Upper lobe of left lung (tissue), 6 donors: Measurements from ENCODE around the gene PRKG1. TPM values are rescaled to one million over a fixed set of nuclear protein-coding genes. Genes with fewer than 3 reads are reported as not detected.

Experiments used
- ATAC-seq, 2 donors: fragments of 200-7000 bp; cut with Tn5 transposase; one replicate each; pipeline ENCODE4 v1.9.1; 2022; ENCODE audit warnings: mild to moderate bottlenecking in 2 of 2, moderate library complexity in 2 of 2; ENCODE audit not compliant: low FRiP score in 2 of 2
- DNase-seq, 2 donors: peaks; one replicate each; pipeline ENCODE4 v3.0.0-alpha.2; 2019 to 2020
- H3K27ac ChIP-seq, 4 donors: fragments of 200-600 bp; sonication (generic); one replicate each; pipeline ENCODE4 v1.5.1; 2016 to 2019
- H3K27me3 ChIP-seq, 4 donors: fragments of 200-600 bp; sonication (generic); one replicate each; pipeline ENCODE4 v1.5.1; 2017 to 2019
- H3K36me3 ChIP-seq, 4 donors: fragments of 200-600 bp; sonication (generic); one replicate each; pipeline ENCODE4 v1.5.1; 2016 to 2019
- H3K4me1 ChIP-seq, 4 donors: fragments of 200-600 bp; sonication (generic); one replicate each; pipeline ENCODE4 v1.5.1; 2018 to 2019
- H3K4me3 ChIP-seq, 4 donors: fragments of 200-600 bp; sonication (generic); one replicate each; pipeline ENCODE4 v1.5.1; 2017 to 2019; ENCODE audit warnings: mild to moderate bottlenecking in 2 of 4, moderate library complexity in 1 of 4
- H3K9me3 ChIP-seq, 4 donors: fragments of 200-600 bp; sonication (generic); one replicate each; pipeline ENCODE4 v1.5.1; 2018 to 2019
- CTCF ChIP-seq, 6 experiments: fragments of 450-650 bp in 4 of 6; fragments of 200-600 bp in 2 of 6; sonication (generic) in 2 of 6; IDR thresholded peaks; one replicate each; pipeline ENCODE4 v1.5.1; 2016 to 2019; ENCODE audit warnings: antibody characterized with exemption in 6 of 6
- EP300 ChIP-seq, 4 donors: sonication (generic); formaldehyde crosslinking; IDR thresholded peaks; one replicate each; pipeline ENCODE4 v1.5.1; 2017; ENCODE audit warnings: antibody characterized with exemption in 4 of 4, control low read depth in 2 of 4
- POLR2A ChIP-seq, 4 donors: fragments of 450-650 bp; IDR thresholded peaks; one replicate each; pipeline ENCODE4 v1.5.1; 2016 to 2017; ENCODE audit warnings: antibody characterized with exemption in 4 of 4, mild to moderate bottlenecking in 2 of 4
- POLR2AphosphoS5 ChIP-seq, 2 donors: sonication (generic); formaldehyde crosslinking; IDR thresholded peaks; one replicate each; pipeline ENCODE4 v1.5.1; 2017; ENCODE audit warnings: antibody characterized with exemption in 2 of 2
- WGBS, 2 donors: methylation state at CpG; one replicate each; pipeline ENCODE4 v1.1.5; 2017 to 2018; 5-methylcytosine and 5-hydroxymethylcytosine counted together
- total RNA-seq, 6 donors: library from RNA; depleted of rRNA in 4 of 6; stranded (reverse); fragments of >200 nt in 4 of 6; gene quantifications; one replicate each; pipeline versions ENCODE4 v1.1.0 to v1.2.1, GENCODE V29; 2016 to 2021
- donor health status: DM: no; HTN: no; CAD: no; lungs with moderate emphysema.
- donor health status: DM: no; HTN: yes; CAD: no; lungs with severe emphysema.

Gene PRKG1
- total RNA-seq, 6 donors from 2014 or later = 12.9 to 43.0 (median 25.0) TPM

GRCh38 chr10:51766423-51767102 is 692.3 kb downstream of the PRKG1 start:
- 94 to 96% methylated on average over 3 of the region's 3 CpGs for WGBS, 2 donors
- Histone ChIP-seq H3K27me3 (no peaks in the 10 kb centered on the region), H3K9me3 (no peaks in the 10 kb centered on the region), H3K4me1 (no peaks in the 10 kb centered on the region), H3K27ac (no peak overlapping the region), H3K36me3 (no peaks in the 10 kb centered on the region), H3K4me3 (no peak overlapping the region)
- DNase-seq (no peak), ATAC-seq (no peak)
- no peak for TF ChIP-seq EP300 (IDR thresholded peaks at IDR 0.05)
- no peak for TF ChIP-seq POLR2A (IDR thresholded peaks at IDR 0.05)

DNA sequence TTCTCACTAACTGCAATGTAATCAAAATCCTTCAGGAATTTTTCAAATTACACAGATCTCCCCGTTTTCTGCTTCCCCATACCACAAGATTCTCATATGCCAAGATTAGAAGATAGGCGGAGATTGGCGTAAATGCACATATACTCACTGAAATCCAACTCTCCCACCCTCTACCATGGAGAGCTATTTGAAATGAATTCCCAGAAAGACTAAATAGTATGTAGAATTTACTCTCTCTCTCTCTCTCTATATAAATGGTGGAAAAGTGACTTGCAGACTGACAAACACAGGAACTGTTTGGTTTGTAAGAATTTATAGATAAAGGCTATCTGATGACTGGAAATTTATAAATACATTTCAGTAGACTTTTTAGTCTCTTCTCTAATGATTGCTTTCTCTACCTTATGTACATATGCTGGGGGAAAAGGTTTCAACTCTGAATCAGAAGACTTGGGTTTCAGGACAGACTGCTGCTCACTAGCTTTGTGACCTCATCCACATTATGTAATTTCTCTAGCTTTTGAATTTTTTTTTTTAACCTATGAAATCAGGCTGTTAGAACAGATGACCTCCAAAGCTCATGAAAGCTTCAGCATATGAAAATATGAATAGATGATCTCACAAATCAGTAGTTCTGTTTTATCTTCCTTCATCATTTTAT is 692.9 kb downstream of the PRKG1 start:
- Histone ChIP-seq H3K4me3 (no peak overlapping the region), H3K27me3 (no peaks in the 10 kb centered on the region), H3K27ac (no peak overlapping the region), H3K4me1 (no peaks in the 10 kb centered on the region), H3K36me3 (no peaks in the 10 kb centered on the region), H3K9me3 (no peaks in the 10 kb centered on the region)
- no peak for TF ChIP-seq CTCF (IDR thresholded peaks at IDR 0.05)
- no peak for TF ChIP-seq POLR2AphosphoS5 (IDR thresholded peaks at IDR 0.05)
- TF ChIP-seq POLR2A (IDR thresholded peaks at IDR 0.05) = no peak
- TF ChIP-seq EP300 (IDR thresholded peaks at IDR 0.05) = no peak
- WGBS, 2 donors = 94 to 95% methylated on average over 3 of the region's 3 CpGs
- ATAC-seq (no peak), DNase-seq (no peak)

GRCh38 chr10:51768886-51769465 is 694.7 kb downstream of the PRKG1 start:
- Histone ChIP-seq H3K4me3 (no peak overlapping the region), H3K27ac (no peak overlapping the region), H3K27me3 (no peaks in the 10 kb centered on the region), H3K9me3 (no peaks in the 10 kb centered on the region), H3K36me3 (no peaks in the 10 kb centered on the region), H3K4me1 (no peaks in the 10 kb centered on the region)
- WGBS, 2 donors = 92 to 94% methylated on average over 4 of the region's 4 CpGs
- no peak for TF ChIP-seq CTCF (IDR thresholded peaks at IDR 0.05)
- DNase-seq (no peak), ATAC-seq (no peak)

- no peaks in the 10 kb centered on the region for H3K9me3 ChIP-seq
- DNase-seq (no peak), ATAC-seq (no peak)
- H3K4me3 ChIP-seq = no peak overlapping the region
- no peaks in the 10 kb centered on the region for H3K4me1 ChIP-seq
- no peak for TF ChIP-seq POLR2A (IDR thresholded peaks at IDR 0.05)
- no peak for TF ChIP-seq CTCF (IDR thresholded peaks at IDR 0.05)
- TF ChIP-seq EP300 (IDR thresholded peaks at IDR 0.05) = no peak
- TF ChIP-seq POLR2AphosphoS5 (IDR thresholded peaks at IDR 0.05) = no peak
- no peaks in the 10 kb centered on the region for H3K27me3 ChIP-seq
- H3K27ac ChIP-seq = no peak overlapping the region
- H3K36me3 ChIP-seq = no peaks in the 10 kb centered on the region
- WGBS, 2 donors = 75 to 83% methylated on average over 2 of the region's 2 CpGs
These were observed 696.4 kb downstream of the PRKG1 start for GRCh38 chr10:51770709-51771108.

DNA sequence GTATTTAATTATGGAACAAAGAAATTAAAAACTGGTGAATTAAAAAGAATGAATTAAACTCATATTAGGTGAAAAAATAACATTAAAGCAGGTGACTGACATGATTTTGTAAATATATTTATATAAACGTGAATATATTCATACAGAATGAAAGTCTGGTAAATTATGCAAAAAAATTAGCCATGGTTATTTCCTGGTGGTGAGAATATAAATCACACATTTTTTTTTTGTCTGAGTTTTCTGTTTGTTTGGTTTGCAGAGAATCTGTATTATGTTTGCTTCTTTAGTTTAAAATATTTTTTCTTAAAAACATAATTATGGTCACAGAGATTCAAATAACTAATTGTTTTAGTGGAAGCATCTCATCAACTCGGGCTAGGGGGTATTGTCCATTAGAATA is 698.1 kb downstream of the PRKG1 start:
- no peaks in the 10 kb centered on the region for H3K9me3 ChIP-seq
- no peak overlapping the region for H3K4me3 ChIP-seq
- no peaks in the 10 kb centered on the region for H3K4me1 ChIP-seq
- H3K27me3 ChIP-seq = no peaks in the 10 kb centered on the region
- H3K27ac ChIP-seq = no peak overlapping the region
- 70 to 72% methylated on average over 2 of the region's 2 CpGs for WGBS, 2 donors
- TF ChIP-seq EP300 (IDR thresholded peaks at IDR 0.05) (no peak), POLR2AphosphoS5 (IDR thresholded peaks at IDR 0.05) (no peak), CTCF (IDR thresholded peaks at IDR 0.05) (no peak), POLR2A (IDR thresholded peaks at IDR 0.05) (no peak)
- ATAC-seq = no peak
- H3K36me3 ChIP-seq = no peaks in the 10 kb centered on the region
- no peak for DNase-seq
